ENCODE results near the gene LDLRAD4. TPM values are rescaled to one million over a fixed set of nuclear protein-coding genes. Genes with fewer than 3 reads are reported as not detected.

The LDLRAD4 gene
- polyA plus RNA-seq, 1 of the 3 experiments (the other 2 are of a cell fraction) = 0.16 TPM

- H3K9me3 ChIP-seq = no peaks in the 10 kb centered on the region
- WGBS (ENCODE audit: low lambda C conversion rate) = 71% methylated on average over 10 of the region's 10 CpGs
- H3K9ac ChIP-seq = no peak overlapping the region
- peaks cover 0 to 4% of the 10 kb centered on the region in 2 experiments; a peak in 1 of 4 replicates for H3K4me1 ChIP-seq (ENCODE audit: control insufficient read depth in 1 of 2, insufficient read depth in 2 of 2, low read depth in 1 of 2, low read length in 1 of 2)
- H2AFZ ChIP-seq (ENCODE audit: low read depth) = no peak overlapping the region
- no peak overlapping the region for H3K4me2 ChIP-seq
- ChIA-PET POLR2A (no interaction called here), CTCF (no interaction called here)
- no peak overlapping the region for H3K4me3 ChIP-seq (ENCODE audit: low read depth in 2 of 2, low read length in 1 of 2)
- H3F3A ChIP-seq (replicated peaks; ENCODE audit: insufficient read depth) = no peaks in the 10 kb centered on the region
- no peak for DNase-seq
- H3K79me2 ChIP-seq (ENCODE audit: insufficient read depth) = no peaks in the 10 kb centered on the region
- no peaks in the 10 kb centered on the region for H4K20me1 ChIP-seq (ENCODE audit: insufficient read depth)
- TF ChIP-seq EZH2phosphoT487 (IDR thresholded peaks at IDR 0.05; ENCODE audit: borderline replicate concordance, low read depth) (no peak), TEAD4 (IDR thresholded peaks at IDR 0.05; ENCODE audit: borderline replicate concordance, insufficient read depth) (no peak), USF2 (IDR thresholded peaks at IDR 0.05; ENCODE audit: borderline replicate concordance, low read depth, low read length) (no peak), RFX5 (IDR thresholded peaks at IDR 0.05; ENCODE audit: low read length) (no peak), GABPA (IDR thresholded peaks at IDR 0.05; ENCODE audit: low read depth) (no peak), IRF3 (IDR thresholded peaks at IDR 0.05; ENCODE audit: low read depth, low read length) (no peak), JUND (IDR thresholded peaks at IDR 0.05) (no peak), SIN3A (IDR thresholded peaks at IDR 0.05; ENCODE audit: borderline replicate concordance, low read depth, low read length) (no peak), EP300 (IDR thresholded peaks at IDR 0.05; ENCODE audit: borderline replicate concordance in 1 of 2, low read depth in 1 of 2, low read length in 1 of 2) (no peak), REST (IDR thresholded peaks at IDR 0.05; ENCODE audit: low read depth, low read length) (no peak), GATA2 (CRISPR knock-in tag; IDR thresholded peaks at IDR 0.05) (no peak), CTCF (IDR thresholded peaks at IDR 0.05) (no peak), TCF12 (IDR thresholded peaks at IDR 0.05) (no peak), POLR2AphosphoS5 (IDR thresholded peaks at IDR 0.05; ENCODE audit: low read depth, low read length) (no peak), MAX (IDR thresholded peaks at IDR 0.05; ENCODE audit: low read depth) (no peak), FOXM1 (IDR thresholded peaks at IDR 0.05; ENCODE audit: low read depth) (no peak)
- H3K27ac ChIP-seq (ENCODE audit: low read depth in 2 of 2, low read length in 1 of 2) = no peak overlapping the region
- no peaks in the 10 kb centered on the region for H3K27me3 ChIP-seq (ENCODE audit: insufficient read depth)
- H3K9me2 ChIP-seq = no peaks in the 10 kb centered on the region
- no peaks in the 10 kb centered on the region for H3K36me3 ChIP-seq (replicated peaks in 1 of 2; ENCODE audit: control insufficient read depth in 1 of 2, insufficient read depth in 2 of 2, low read length in 1 of 2)
These were observed 59.6 kb downstream of the LDLRAD4 start for GRCh38 chr18:13278062-13278630.

Measured in SK-N-SH (cell line).